SK-N-SH (cell line): ENCODE data around the gene PRKD2. TPM values are rescaled to one million over a fixed set of nuclear protein-coding genes. Genes with fewer than 3 reads are reported as not detected.

ENCODE experiments used
- CTCF ChIA-PET: fragments of 300-600, 350-600 bp; formaldehyde crosslinking; extraction: SDS; loops from one replicate; lab custom pipeline; 2021; lab: Yijun Ruan, JAX
- POLR2A ChIA-PET: fragments of 350-600 bp; sonication (Branson Sonifier 250); formaldehyde crosslinking; extraction: SDS; loops from one replicate; lab custom pipeline; 2020; ENCODE audit warnings: antibody characterized with exemption, inconsistent platforms; lab: Yijun Ruan, JAX
- DNase-seq: peaks from one replicate; pipeline ENCODE4 v3.0.0; 2012
- H2AFZ ChIP-seq: fragments of 200-600 bp; sonication (generic); 2 replicates; pipeline ENCODE4 v1.8.1; 2016; ENCODE audit warnings: antibody characterized with exemption, mild to moderate bottlenecking, low read depth
- H3F3A ChIP-seq: fragments of 200-600 bp; sonication (generic); replicated peaks from 2 replicates; pipeline ENCODE3; 2016; ENCODE audit warnings: antibody characterized with exemption, mild to moderate bottlenecking; ENCODE audit not compliant: insufficient read depth
- H3K27ac ChIP-seq, 2 experiments: fragments of 200-500 bp in 1 of 2; fragments of 200-600 bp in 1 of 2; sonication (Bioruptor generic) in 1 of 2; sonication (generic), shearing (Covaris generic) in 1 of 2; 2 replicates each; pipeline versions ENCODE4 v1.5.1 to v1.6.1; 2014 to 2016; ENCODE audit warnings: low read depth in 2 of 2, inconsistent platforms in 1 of 2, low read length in 1 of 2, mild to moderate bottlenecking in 1 of 2, mixed read lengths in 1 of 2
- H3K27me3 ChIP-seq: fragments of 200-600 bp; sonication (generic), shearing (Covaris generic); 2 replicates; pipeline ENCODE4 v1.6.1; 2016; ENCODE audit warnings: mixed run types; ENCODE audit not compliant: insufficient read depth
- H3K36me3 ChIP-seq, 2 experiments: fragments of 200-500 bp in 1 of 2; fragments of 200-600 bp in 1 of 2; sonication (Bioruptor generic) in 1 of 2; sonication (generic) in 1 of 2; replicated peaks in 1 of 2; 2 replicates each; pipeline versions ENCODE3 to v1.5.1; 2014 to 2016; ENCODE audit warnings: low read length in 1 of 2, mild to moderate bottlenecking in 1 of 2; ENCODE audit not compliant: insufficient read depth in 2 of 2, control insufficient read depth in 1 of 2
- H3K4me1 ChIP-seq, 2 experiments: fragments of 200-500 bp in 1 of 2; fragments of 200-600 bp in 1 of 2; sonication (Bioruptor generic) in 1 of 2; sonication (generic), shearing (Covaris generic) in 1 of 2; 2 replicates each; pipeline versions ENCODE4 v1.5.1 to v1.6.1; 2014 to 2016; ENCODE audit warnings: low read depth in 1 of 2, low read length in 1 of 2, mixed run types in 1 of 2; ENCODE audit not compliant: insufficient read depth in 2 of 2, control insufficient read depth in 1 of 2
- H3K4me2 ChIP-seq: fragments of 200-600 bp; sonication (generic), shearing (Covaris generic); 2 replicates; pipeline ENCODE4 v1.6.1; 2017; ENCODE audit warnings: mixed run types
- H3K4me3 ChIP-seq, 2 experiments: fragments of 200-500 bp in 1 of 2; fragments of 200-600 bp in 1 of 2; sonication (Bioruptor generic) in 1 of 2; sonication (generic), shearing (Covaris generic) in 1 of 2; 2 replicates each; pipeline versions ENCODE4 v1.5.1 to v1.8.1; 2014 to 2016; ENCODE audit warnings: low read depth in 2 of 2, inconsistent platforms in 1 of 2, low read length in 1 of 2, mild to moderate bottlenecking in 1 of 2, mixed read lengths in 1 of 2, moderate library complexity in 1 of 2
- H3K79me2 ChIP-seq: fragments of 200-600 bp; sonication (generic); 2 replicates; pipeline ENCODE4 v1.8.1; 2017; ENCODE audit warnings: mild to moderate bottlenecking; ENCODE audit not compliant: insufficient read depth
- H3K9ac ChIP-seq: fragments of 200-600 bp; sonication (generic); 2 replicates; pipeline ENCODE4 v1.6.1; 2017; ENCODE audit warnings: mixed run types
- H3K9me2 ChIP-seq: fragments of 200-600 bp; sonication (generic); 2 replicates; pipeline ENCODE4 v1.6.1; 2017; ENCODE audit warnings: mixed run types
- H3K9me3 ChIP-seq: fragments of 200-600 bp; sonication (generic); 2 replicates; pipeline ENCODE4 v1.6.1; 2017; ENCODE audit warnings: mixed run types, mild to moderate bottlenecking, moderate library complexity
- H4K20me1 ChIP-seq: fragments of 200-600 bp; sonication (generic); 2 replicates; pipeline ENCODE4 v1.6.1; 2017; ENCODE audit warnings: mild to moderate bottlenecking, mixed run types; ENCODE audit not compliant: insufficient read depth
- CHD2 ChIP-seq: fragments of 150-350 bp; IDR thresholded peaks from 2 replicates; pipeline ENCODE4 v1.6.1; 2018; ENCODE audit warnings: low read length; ENCODE audit not compliant: partially characterized antibody
- ELF1 ChIP-seq: IDR thresholded peaks from 2 replicates; pipeline ENCODE4 v1.4.0; 2012
- FOSL2 ChIP-seq: IDR thresholded peaks from 2 replicates; pipeline ENCODE4 v1.4.0; 2012; ENCODE audit warnings: low read depth, mild to moderate bottlenecking, moderate library complexity, borderline replicate concordance
- FOXM1 ChIP-seq: IDR thresholded peaks from 2 replicates; pipeline ENCODE4 v1.4.0; 2012; ENCODE audit warnings: low read depth, mild to moderate bottlenecking
- JUND ChIP-seq: IDR thresholded peaks from 2 replicates; pipeline ENCODE4 v1.4.0; 2012
- MEF2A ChIP-seq: IDR thresholded peaks from 2 replicates; pipeline ENCODE4 v1.4.0; 2012; ENCODE audit warnings: low read depth, borderline replicate concordance
- NFIC ChIP-seq: IDR thresholded peaks from 2 replicates; pipeline ENCODE4 v1.4.0; 2012; ENCODE audit warnings: borderline replicate concordance
- NRF1 ChIP-seq: IDR thresholded peaks from 2 replicates; pipeline ENCODE4 v1.6.1; 2012; ENCODE audit warnings: low read depth, mild to moderate bottlenecking, low read length
- POLR2AphosphoS5 ChIP-seq: IDR thresholded peaks from 2 replicates; pipeline ENCODE4 v1.6.1; 2012; ENCODE audit warnings: low read depth, low read length
- RAD21 ChIP-seq: IDR thresholded peaks from 2 replicates; pipeline ENCODE4 v1.6.1; 2012; ENCODE audit warnings: mild to moderate bottlenecking, low read length
- RCOR1 ChIP-seq: fragments of 150-350 bp; IDR thresholded peaks from 2 replicates; pipeline ENCODE4 v1.6.1; 2017; ENCODE audit warnings: antibody characterized with exemption, low read length
- RFX5 ChIP-seq: IDR thresholded peaks from 2 replicates; pipeline ENCODE4 v1.6.1; 2012; ENCODE audit warnings: mild to moderate bottlenecking, improper control_type of control experiment, low read length
- TEAD4 ChIP-seq: IDR thresholded peaks from 2 replicates; pipeline ENCODE4 v1.4.0; 2012; ENCODE audit warnings: mild to moderate bottlenecking, borderline replicate concordance; ENCODE audit not compliant: insufficient read depth
- polyA plus RNA-seq, 3 experiments: library from polyadenylated mRNA; depleted of rRNA; stranded (reverse); fragments of >200 nt; gene quantifications; 2 replicates each; pipeline ENCODE4 v1.2.3, GENCODE V29; 2012
- TF ChIP-seq, protein P1 (sequence below): IDR thresholded peaks from 2 replicates; pipeline ENCODE4 v1.4.0; 2012; ENCODE audit warnings: low read depth
- TF ChIP-seq, protein P2 (sequence below): fragments of 150-350 bp; IDR thresholded peaks from 2 replicates; pipeline ENCODE4 v1.6.1; 2017; ENCODE audit warnings: antibody characterized with exemption, low read length, low read depth, borderline replicate concordance
- TF ChIP-seq, protein P3 (sequence below): fragments of 150-350 bp; IDR thresholded peaks from 2 replicates; pipeline ENCODE4 v1.6.1; 2016; ENCODE audit warnings: mild to moderate bottlenecking, low read depth, low read length
- TF ChIP-seq, protein P4 (sequence below): fragments of 200-600 bp; sonication (generic); IDR thresholded peaks from 2 replicates; pipeline ENCODE4 v1.6.1; 2017; ENCODE audit warnings: antibody characterized with exemption, mild to moderate bottlenecking, moderate library complexity

The PRKD2 gene
- polyA plus RNA-seq, 1 of the 3 experiments (the other 2 are of a cell fraction), result 21.4 TPM

DNA sequence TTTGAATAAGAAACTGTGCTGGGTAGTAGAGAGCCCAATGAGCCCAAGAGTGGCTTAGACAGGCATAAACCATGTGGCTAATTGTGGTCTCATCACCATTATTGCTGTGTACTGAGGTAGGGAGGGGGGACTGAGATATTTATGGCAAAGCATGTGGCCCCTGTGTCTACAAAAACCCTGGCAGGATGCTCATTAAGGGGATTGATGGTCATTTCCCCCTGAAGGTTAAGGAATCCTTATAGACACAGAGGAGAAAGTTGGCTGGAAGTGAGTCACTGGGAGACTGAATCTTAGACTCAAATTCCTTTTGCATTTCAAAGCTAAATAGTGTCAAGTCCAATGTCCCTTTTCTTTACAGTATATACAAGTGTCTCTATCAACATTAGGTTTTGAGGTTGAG is 46.1 kb downstream of the PRKD2 start:
- Histone ChIP-seq H3K27ac (peak overlapping the region in 1 of 2 experiments; percentile 45; a peak in 2 of 4 replicates), H3F3A (peaks cover 20% of the 10 kb centered on the region), H3K9ac (no peak overlapping the region), H3K9me2 (no peaks in the 10 kb centered on the region), H2AFZ (no peak overlapping the region), H4K20me1 (no peaks in the 10 kb centered on the region), H3K4me3 (no peak overlapping the region), H3K4me2 (0 out of 2 replicates have a peak overlapping the region, but pooled peaks have one; percentile 1), H3K36me3 (peaks cover 0 to 9% of the 10 kb centered on the region in 2 experiments), H3K4me1 (peaks cover 0 to 3% of the 10 kb centered on the region in 2 experiments; a peak in 1 of 4 replicates), H3K9me3 (no peaks in the 10 kb centered on the region), H3K79me2 (no peaks in the 10 kb centered on the region), H3K27me3 (no peaks in the 10 kb centered on the region)
- no peak for TF ChIP-seq CHD2
- no peak for TF ChIP-seq JUND
- TF ChIP-seq MEF2A, result no peak
- no peak; the same call in 1 of the 2 replicates for TF ChIP-seq FOSL2
- TF ChIP-seq RFX5, result no peak
- TF ChIP-seq, protein P1, sequence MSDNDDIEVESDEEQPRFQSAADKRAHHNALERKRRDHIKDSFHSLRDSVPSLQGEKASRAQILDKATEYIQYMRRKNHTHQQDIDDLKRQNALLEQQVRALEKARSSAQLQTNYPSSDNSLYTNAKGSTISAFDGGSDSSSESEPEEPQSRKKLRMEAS, result no peak
- TF ChIP-seq TEAD4, result no peak
- TF ChIP-seq RAD21, result no peak
- TF ChIP-seq NRF1, result no peak
- TF ChIP-seq NFIC, result no peak
- no peak for TF ChIP-seq POLR2AphosphoS5
- TF ChIP-seq, protein P2, sequence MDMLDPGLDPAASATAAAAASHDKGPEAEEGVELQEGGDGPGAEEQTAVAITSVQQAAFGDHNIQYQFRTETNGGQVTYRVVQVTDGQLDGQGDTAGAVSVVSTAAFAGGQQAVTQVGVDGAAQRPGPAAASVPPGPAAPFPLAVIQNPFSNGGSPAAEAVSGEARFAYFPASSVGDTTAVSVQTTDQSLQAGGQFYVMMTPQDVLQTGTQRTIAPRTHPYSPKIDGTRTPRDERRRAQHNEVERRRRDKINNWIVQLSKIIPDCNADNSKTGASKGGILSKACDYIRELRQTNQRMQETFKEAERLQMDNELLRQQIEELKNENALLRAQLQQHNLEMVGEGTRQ, result no peak
- TF ChIP-seq, protein P3, sequence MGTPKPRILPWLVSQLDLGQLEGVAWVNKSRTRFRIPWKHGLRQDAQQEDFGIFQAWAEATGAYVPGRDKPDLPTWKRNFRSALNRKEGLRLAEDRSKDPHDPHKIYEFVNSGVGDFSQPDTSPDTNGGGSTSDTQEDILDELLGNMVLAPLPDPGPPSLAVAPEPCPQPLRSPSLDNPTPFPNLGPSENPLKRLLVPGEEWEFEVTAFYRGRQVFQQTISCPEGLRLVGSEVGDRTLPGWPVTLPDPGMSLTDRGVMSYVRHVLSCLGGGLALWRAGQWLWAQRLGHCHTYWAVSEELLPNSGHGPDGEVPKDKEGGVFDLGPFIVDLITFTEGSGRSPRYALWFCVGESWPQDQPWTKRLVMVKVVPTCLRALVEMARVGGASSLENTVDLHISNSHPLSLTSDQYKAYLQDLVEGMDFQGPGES, result no peak
- TF ChIP-seq FOXM1, result no peak
- no peak for TF ChIP-seq ELF1
- no peak for TF ChIP-seq RCOR1
- TF ChIP-seq, protein P4, sequence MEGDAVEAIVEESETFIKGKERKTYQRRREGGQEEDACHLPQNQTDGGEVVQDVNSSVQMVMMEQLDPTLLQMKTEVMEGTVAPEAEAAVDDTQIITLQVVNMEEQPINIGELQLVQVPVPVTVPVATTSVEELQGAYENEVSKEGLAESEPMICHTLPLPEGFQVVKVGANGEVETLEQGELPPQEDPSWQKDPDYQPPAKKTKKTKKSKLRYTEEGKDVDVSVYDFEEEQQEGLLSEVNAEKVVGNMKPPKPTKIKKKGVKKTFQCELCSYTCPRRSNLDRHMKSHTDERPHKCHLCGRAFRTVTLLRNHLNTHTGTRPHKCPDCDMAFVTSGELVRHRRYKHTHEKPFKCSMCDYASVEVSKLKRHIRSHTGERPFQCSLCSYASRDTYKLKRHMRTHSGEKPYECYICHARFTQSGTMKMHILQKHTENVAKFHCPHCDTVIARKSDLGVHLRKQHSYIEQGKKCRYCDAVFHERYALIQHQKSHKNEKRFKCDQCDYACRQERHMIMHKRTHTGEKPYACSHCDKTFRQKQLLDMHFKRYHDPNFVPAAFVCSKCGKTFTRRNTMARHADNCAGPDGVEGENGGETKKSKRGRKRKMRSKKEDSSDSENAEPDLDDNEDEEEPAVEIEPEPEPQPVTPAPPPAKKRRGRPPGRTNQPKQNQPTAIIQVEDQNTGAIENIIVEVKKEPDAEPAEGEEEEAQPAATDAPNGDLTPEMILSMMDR, result no peak
- POLR2A ChIA-PET, result no interaction called here
- no peak for DNase-seq
- CTCF ChIA-PET, result interaction anchor here (0.9 to 1.1 kb wide), 2 partner anchors 34 to 57 kb away, joined by 4 to 5 read pairs; no protein-coding TSS in a partner anchor
